Measurements from ENCODE around the gene NCR1.
"Not testable (repeated sequence)": the region's sequence is repeated elsewhere in the genome, so short reads cannot be mapped to it uniquely, and the experiment has no call there.

Gene NCR1

GRCh38 chr19:54905803-54906511 is at the start of gene NCR1:
NCR1 (plus strand) TSS chr19:54906148; CDS start chr19:54906188, 40 bp downstream.
- no peak for DNase-seq

GRCh38 chr19:54858476-54858875 is 47.5 kb upstream of the NCR1 start:
- DNase-seq: not testable (repeated sequence)

GRCh38 chr19:54859421-54859820 is 46.5 kb upstream of the NCR1 start:
- DNase-seq: not testable (repeated sequence)

- not testable (repeated sequence) for DNase-seq
Observed at GRCh38 chr19:54863459-54863858, 42.5 kb upstream of the NCR1 start.

- no peak for DNase-seq
Observed at GRCh38 chr19:54871696-54872095, 34.3 kb upstream of the NCR1 start.

GRCh38 chr19:54873990-54874389 is 32.0 kb upstream of the NCR1 start, which contains the start of gene FCAR:
FCAR (plus strand) TSS chr19:54874235; CDS start chr19:54874290, 55 bp downstream.
- no peak for DNase-seq

- DNase-seq: no peak
Observed at GRCh38 chr19:54875506-54875905, 30.4 kb upstream of the NCR1 start.

- DNase-seq: no peak
Observed at GRCh38 chr19:54877471-54877870, 28.5 kb upstream of the NCR1 start.

- no peak for DNase-seq
Observed at GRCh38 chr19:54881884-54882283, 24.1 kb upstream of the NCR1 start.

GRCh38 chr19:54882758-54883157 is 23.2 kb upstream of the NCR1 start:
- no peak for DNase-seq

GRCh38 chr19:54883228-54883627 is 22.7 kb upstream of the NCR1 start:
- no peak for DNase-seq

GRCh38 chr19:54888239-54888638 is 17.7 kb upstream of the NCR1 start:
- no peak for DNase-seq

GRCh38 chr19:54889566-54889965 is 16.4 kb upstream of the NCR1 start:
- no peak for DNase-seq

GRCh38 chr19:54893406-54893805 is 12.5 kb upstream of the NCR1 start:
- DNase-seq: no peak

- DNase-seq: not testable (repeated sequence)
Observed at GRCh38 chr19:54894106-54894505, 11.8 kb upstream of the NCR1 start.

- no peak for DNase-seq
Observed at GRCh38 chr19:54896036-54896435, 9.9 kb upstream of the NCR1 start.

GRCh38 chr19:54898685-54899084 is 7.3 kb upstream of the NCR1 start:
- DNase-seq: not testable (repeated sequence)

- not testable (repeated sequence) for DNase-seq
Observed at GRCh38 chr19:54899646-54900045, 6.3 kb upstream of the NCR1 start.

- DNase-seq: not testable (repeated sequence)
Observed at GRCh38 chr19:54901153-54901552, 4.8 kb upstream of the NCR1 start.

- no peak for DNase-seq
Observed at GRCh38 chr19:54902061-54902460, 3.9 kb upstream of the NCR1 start.

- no peak for DNase-seq
Observed at GRCh38 chr19:54903303-54903702, 2.6 kb upstream of the NCR1 start.

- DNase-seq: not testable (repeated sequence)
Observed at GRCh38 chr19:54904261-54904660, 1.7 kb upstream of the NCR1 start.

- DNase-seq: no peak
Observed at GRCh38 chr19:54905421-54905802, 536 bp upstream of the NCR1 start.

GRCh38 chr19:54906819-54907218 is 871 bp downstream of the NCR1 start:
- DNase-seq: no peak

- DNase-seq: not testable (repeated sequence)
Observed at GRCh38 chr19:54907899-54908298, 2.0 kb downstream of the NCR1 start.
